Testis (tissue), 3 donors: ENCODE results near the gene CCDC200. TPM values are rescaled to one million over a fixed set of nuclear protein-coding genes. Genes with fewer than 3 reads are reported as not detected.
"Not testable (repeated sequence)": the region's sequence is repeated elsewhere in the genome, so short reads cannot be mapped to it uniquely, and the experiment has no call there.

Source experiments
- DNase-seq: peaks from one replicate; pipeline ENCODE4 v3.0.0-alpha.2; 2019
- H3K27ac ChIP-seq, 2 donors: fragments of 200-600 bp; sonication (generic); one replicate each; pipeline ENCODE4 v1.5.1; 2019
- H3K27me3 ChIP-seq: fragments of 200-600 bp; sonication (generic); one replicate; pipeline ENCODE4 v1.5.1; 2019
- H3K36me3 ChIP-seq: fragments of 200-600 bp; sonication (generic); one replicate; pipeline ENCODE4 v1.5.1; 2017; ENCODE audit warnings: low read depth; ENCODE audit errors: missing control alignments
- H3K4me1 ChIP-seq: fragments of 200-600 bp; sonication (generic); one replicate; pipeline ENCODE4 v1.5.1; 2019
- H3K4me3 ChIP-seq, 2 donors: fragments of 200-600 bp; sonication (generic); one replicate each; pipeline ENCODE4 v1.5.1; 2017 to 2019
- H3K9me3 ChIP-seq: fragments of 200-600 bp; sonication (generic); one replicate; pipeline ENCODE4 v1.5.1; 2017
- POLR2A ChIP-seq: fragments of 450-650 bp; IDR thresholded peaks from one replicate; pipeline ENCODE4 v1.6.1; 2017; ENCODE audit warnings: antibody characterized with exemption, mild to moderate bottlenecking, moderate library complexity
- WGBS, 2 donors: methylation state at CpG; one replicate each; pipeline ENCODE4 v1.1.5; 2018; 5-methylcytosine and 5-hydroxymethylcytosine counted together
- intact Hi-C: fragments of 100-400 bp; cut with DNase I; formaldehyde crosslinking; loops from one replicate; pipeline ENCODE4 v1.15.1; 2023; ENCODE audit warnings: low total_unique reads
- polyA plus RNA-seq: library from polyadenylated mRNA; stranded (reverse); fragments of 350-450 nt; fragmentation: Illumina TruSeq; extraction: RNeasy Lipid Tissue Mini Kit (QIAGEN cat#74804); gene quantifications from one replicate; pipeline ENCODE4 v1.2.3, GENCODE V29; 2014; ENCODE audit warnings: low read depth, low replicate concordance; ENCODE audit not compliant: insufficient read depth
- total RNA-seq, 2 donors: library from RNA; depleted of rRNA; stranded (reverse); fragments of >200 nt; gene quantifications; one replicate each; pipeline ENCODE4 v1.2.3, GENCODE V29; 2016
- TF ChIP-seq, protein P1 (sequence below), 3 experiments: fragments of 450-650 bp in 2 of 3; fragments of 200-600 bp in 1 of 3; sonication (generic) in 1 of 3; IDR thresholded peaks; one replicate each; pipeline ENCODE4 v1.5.1; 2016 to 2019; ENCODE audit warnings: antibody characterized with exemption in 3 of 3, mild to moderate bottlenecking in 2 of 3, moderate library complexity in 1 of 3

Gene CCDC200
- total and polyA plus RNA-seq, 3 donors from 2014 or later, result 22.6 to 147 (median 91.1) TPM

DNA sequence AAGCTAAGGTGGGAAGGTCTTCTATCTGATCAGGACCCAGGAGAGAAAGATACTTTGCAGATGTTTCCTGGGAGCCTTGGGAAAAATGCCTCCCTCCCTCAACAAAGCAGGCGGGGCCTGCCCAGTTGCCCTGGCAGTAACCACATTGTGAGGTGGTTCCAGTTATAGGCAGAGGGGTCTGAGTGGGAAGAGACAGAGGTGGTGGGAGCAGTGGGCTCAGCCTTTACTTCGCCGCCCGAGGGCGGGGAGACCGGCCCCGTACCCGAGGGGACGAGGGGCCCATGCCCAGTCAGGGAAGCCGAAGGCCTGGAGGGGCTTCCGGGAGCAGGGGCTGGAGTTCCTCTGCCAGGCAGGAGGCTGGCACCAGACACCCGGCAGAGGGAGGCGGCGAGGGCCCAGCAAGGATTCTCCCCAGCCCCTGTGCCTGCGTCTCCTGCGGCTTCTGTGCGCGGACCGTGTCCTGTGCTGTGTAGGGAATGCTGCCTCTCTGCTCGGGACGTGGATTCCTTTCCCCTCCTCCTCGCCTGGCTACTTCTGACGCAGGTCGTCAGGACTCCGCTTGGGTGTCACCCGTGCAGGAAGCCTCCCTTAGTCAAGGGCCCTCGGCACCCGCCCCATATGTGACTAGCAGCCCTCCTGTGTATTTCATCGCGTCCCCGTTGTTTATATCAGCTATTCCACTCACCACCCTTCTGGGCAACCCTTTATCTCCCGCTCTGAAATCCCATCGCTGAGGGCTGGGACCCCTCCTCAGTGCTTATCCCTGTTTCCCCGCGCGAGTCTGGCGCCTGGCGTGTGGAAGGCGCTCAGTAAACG, 3.0 kb upstream of the CCDC200 start:
- intact Hi-C loops, result not testable (repeated sequence)
- DNase-seq, result peak; percentile 15

DNA sequence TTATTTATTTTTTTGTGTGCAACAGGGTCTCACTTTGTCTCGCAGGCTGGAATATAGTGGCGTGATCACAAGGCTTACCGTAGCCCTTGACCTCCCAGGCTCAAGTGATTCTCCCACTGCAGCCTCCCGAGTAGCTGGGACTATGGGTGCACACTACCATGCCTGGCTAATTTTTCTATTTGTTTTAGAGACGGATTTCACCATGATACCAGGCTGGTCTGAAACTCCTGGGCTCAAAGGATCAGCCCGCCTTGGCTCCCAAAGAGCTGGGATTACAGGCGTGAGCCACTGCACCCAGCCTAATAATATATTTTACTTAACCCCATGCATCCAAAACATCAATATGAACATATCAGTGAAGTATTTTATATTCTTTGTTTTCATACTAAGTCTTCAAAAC, 2.0 kb downstream of the CCDC200 start:
- Histone ChIP-seq H3K4me1 (no peaks in the 10 kb centered on the region), H3K9me3 (no peaks in the 10 kb centered on the region), H3K27me3 (no peaks in the 10 kb centered on the region), H3K36me3 (no peaks in the 10 kb centered on the region), H3K27ac (no peak overlapping the region), H3K4me3 (no peak overlapping the region)
- TF ChIP-seq, protein P1, sequence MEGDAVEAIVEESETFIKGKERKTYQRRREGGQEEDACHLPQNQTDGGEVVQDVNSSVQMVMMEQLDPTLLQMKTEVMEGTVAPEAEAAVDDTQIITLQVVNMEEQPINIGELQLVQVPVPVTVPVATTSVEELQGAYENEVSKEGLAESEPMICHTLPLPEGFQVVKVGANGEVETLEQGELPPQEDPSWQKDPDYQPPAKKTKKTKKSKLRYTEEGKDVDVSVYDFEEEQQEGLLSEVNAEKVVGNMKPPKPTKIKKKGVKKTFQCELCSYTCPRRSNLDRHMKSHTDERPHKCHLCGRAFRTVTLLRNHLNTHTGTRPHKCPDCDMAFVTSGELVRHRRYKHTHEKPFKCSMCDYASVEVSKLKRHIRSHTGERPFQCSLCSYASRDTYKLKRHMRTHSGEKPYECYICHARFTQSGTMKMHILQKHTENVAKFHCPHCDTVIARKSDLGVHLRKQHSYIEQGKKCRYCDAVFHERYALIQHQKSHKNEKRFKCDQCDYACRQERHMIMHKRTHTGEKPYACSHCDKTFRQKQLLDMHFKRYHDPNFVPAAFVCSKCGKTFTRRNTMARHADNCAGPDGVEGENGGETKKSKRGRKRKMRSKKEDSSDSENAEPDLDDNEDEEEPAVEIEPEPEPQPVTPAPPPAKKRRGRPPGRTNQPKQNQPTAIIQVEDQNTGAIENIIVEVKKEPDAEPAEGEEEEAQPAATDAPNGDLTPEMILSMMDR (IDR thresholded peaks at IDR 0.05), result no peak
- TF ChIP-seq POLR2A, result no peak
- DNase-seq, result no peak
- intact Hi-C loops, result no loop called here
- 95 to 96% methylated on average over 7 of the region's 7 CpGs for WGBS, 2 donors

More for the DNA sequence above, 3.0 kb upstream of the CCDC200 start:
- 60 to 67% methylated on average over 10 to 25 of the region's 40 CpGs for WGBS, 2 donors
- H3K36me3 ChIP-seq, H3K27ac ChIP-seq, H3K9me3 ChIP-seq, H3K4me3 ChIP-seq, H3K4me1 ChIP-seq, H3K27me3 ChIP-seq: not testable (repeated sequence)

DNA sequence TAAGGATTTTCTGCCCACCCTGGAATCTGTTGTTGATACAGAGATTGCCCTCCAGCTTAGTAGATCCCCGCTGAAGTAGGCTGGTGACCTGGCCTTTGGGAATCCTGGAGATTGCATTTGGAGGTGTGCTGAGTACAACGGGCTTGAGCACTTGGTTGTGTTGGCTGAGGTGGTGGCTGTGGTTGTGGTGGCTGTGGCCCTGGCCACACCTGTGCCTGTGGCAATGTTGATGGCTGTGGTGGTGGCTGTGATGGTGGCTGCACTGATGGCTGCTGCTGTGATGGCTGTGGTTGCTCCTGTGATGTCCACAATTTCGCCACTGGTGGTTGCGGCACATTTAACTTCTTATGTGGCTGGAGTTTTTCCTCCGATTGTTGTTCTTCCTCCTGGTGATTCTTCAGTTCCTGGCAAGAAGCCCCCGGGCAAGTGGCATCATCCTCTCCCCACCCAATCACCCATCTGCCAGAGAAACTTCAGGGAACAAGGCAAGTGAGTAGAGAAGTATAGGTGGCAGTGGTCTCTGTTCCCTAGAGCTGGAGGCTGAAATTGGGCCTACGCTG, 4.2 kb downstream of the CCDC200 start:
- intact Hi-C loops, result no loop called here
- Histone ChIP-seq H3K36me3 (no peaks in the 10 kb centered on the region), H3K4me1 (no peaks in the 10 kb centered on the region), H3K9me3 (no peaks in the 10 kb centered on the region), H3K27ac (no peak overlapping the region), H3K4me3 (no peak overlapping the region), H3K27me3 (no peaks in the 10 kb centered on the region)
- TF ChIP-seq, protein P1 (IDR thresholded peaks at IDR 0.05), result no peak
- TF ChIP-seq POLR2A, result no peak
- no peak for DNase-seq
- 96 to 99% methylated on average over 7 of the region's 7 CpGs for WGBS, 2 donors

DNA sequence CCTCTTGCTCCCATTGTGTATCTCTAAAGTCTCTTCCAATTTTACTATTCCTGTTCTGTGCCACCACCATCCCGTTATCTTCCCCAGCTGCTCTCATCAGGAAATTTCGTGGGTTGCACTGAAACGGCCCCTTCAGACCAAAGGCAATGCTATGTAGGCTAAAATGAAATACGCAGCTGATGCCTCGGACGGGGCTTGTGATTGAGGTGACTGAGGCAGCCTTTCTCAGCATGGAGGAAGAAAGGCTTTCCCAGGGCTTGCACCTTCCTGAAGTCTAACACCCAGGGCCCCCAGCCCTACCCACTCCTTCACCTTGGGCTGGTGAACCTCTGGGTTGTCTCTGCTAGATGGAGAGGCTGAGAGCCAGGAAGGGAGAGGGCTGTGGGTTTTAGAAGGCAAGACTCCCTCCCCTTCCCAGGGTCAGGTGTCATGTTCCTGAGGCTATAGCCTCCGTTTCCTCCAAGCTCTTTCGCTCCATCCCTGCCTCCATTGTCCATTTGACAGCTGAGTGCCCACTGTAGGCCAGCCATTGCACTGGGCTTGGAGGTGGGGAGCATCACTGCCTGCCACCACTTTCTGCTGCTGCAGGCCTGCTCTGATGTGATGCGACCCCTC, 7.8 kb downstream of the CCDC200 start:
- intact Hi-C loops, result no loop called here
- H3K27me3 ChIP-seq, result no peaks in the 10 kb centered on the region
- H3K36me3 ChIP-seq, result no peaks in the 10 kb centered on the region
- no peak overlapping the region for H3K27ac ChIP-seq
- H3K9me3 ChIP-seq, result no peaks in the 10 kb centered on the region
- DNase-seq, result no peak
- H3K4me1 ChIP-seq, result peaks cover 5% of the 10 kb centered on the region
- 87 to 89% methylated on average over 8 to 9 of the region's 9 CpGs for WGBS, 2 donors
- H3K4me3 ChIP-seq, result no peak overlapping the region
- no peak for TF ChIP-seq POLR2A

DNA sequence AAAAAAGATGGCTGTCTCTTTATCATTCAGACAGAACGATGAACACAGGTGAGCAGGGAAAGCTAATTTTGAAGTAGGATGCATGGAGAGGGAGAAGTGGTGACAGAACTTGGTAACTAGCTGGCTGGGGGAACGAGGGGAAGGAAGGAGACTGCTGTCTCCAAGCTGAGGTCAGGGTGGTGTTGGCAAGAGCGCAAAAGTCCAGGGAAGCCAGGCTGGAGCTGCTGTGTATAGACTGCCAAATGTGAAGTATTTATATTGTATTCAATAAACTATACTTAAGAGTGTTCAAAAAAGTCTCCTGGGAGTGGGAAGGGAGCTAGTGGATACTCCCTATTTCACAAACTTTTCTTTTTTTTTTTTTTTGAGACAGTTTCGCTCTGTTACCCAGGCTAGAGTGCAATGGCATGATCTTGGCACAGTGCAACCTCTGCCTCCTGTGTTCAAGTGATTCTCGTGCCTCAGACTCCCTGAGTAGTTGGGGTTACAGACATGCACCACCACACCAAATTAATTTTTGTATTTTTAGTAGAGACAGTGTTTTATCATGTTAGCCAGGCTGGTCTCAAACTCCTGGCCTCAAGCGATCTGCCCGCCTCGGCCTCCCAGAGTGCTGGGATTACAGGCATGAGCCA, 8.6 kb downstream of the CCDC200 start:
- H3K4me1 ChIP-seq, result peaks cover 5% of the 10 kb centered on the region
- no peak overlapping the region for H3K27ac ChIP-seq
- H3K4me3 ChIP-seq, result no peak overlapping the region
- WGBS, 2 donors, result 68 to 83% methylated on average over 8 of the region's 8 CpGs
- H3K36me3 ChIP-seq, result no peaks in the 10 kb centered on the region
- intact Hi-C loops, result no loop called here
- H3K27me3 ChIP-seq, result no peaks in the 10 kb centered on the region
- no peak for DNase-seq
- no peaks in the 10 kb centered on the region for H3K9me3 ChIP-seq
- TF ChIP-seq, protein P1 (IDR thresholded peaks at IDR 0.05), result no peak
- no peak for TF ChIP-seq POLR2A
